Liver (tissue), 9 donors: ENCODE data around the gene KIRREL3. TPM values are rescaled to one million over a fixed set of nuclear protein-coding genes. Genes with fewer than 3 reads are reported as not detected.

Source experiments
- DNase-seq: peaks from one replicate; pipeline ENCODE4 v3.0.0-alpha.2; 2017; ENCODE audit warnings: low spot score
- H3K27ac ChIP-seq, 2 donors: one replicate each; pipeline ENCODE4 v1.7.0; 2013; ENCODE audit warnings: inconsistent platforms in 2 of 2, low read length in 2 of 2, control low read depth in 1 of 2, low read depth in 1 of 2, mild to moderate bottlenecking in 1 of 2
- H3K27me3 ChIP-seq, 4 donors: one replicate each; pipeline versions ENCODE4 v1.6.1 to v1.7.0; 2013; ENCODE audit warnings: low read length in 3 of 4, inconsistent platforms in 1 of 4, mild to moderate bottlenecking in 1 of 4, moderate library complexity in 1 of 4; ENCODE audit not compliant: control insufficient read depth in 4 of 4, insufficient read depth in 4 of 4
- H3K36me3 ChIP-seq, 4 donors: one replicate each; pipeline versions ENCODE4 v1.6.1 to v1.7.0; 2013; ENCODE audit warnings: low read length in 3 of 4, mild to moderate bottlenecking in 3 of 4, low read depth in 1 of 4, moderate library complexity in 1 of 4; ENCODE audit not compliant: control insufficient read depth in 4 of 4, insufficient read depth in 3 of 4
- H3K4me1 ChIP-seq, 4 donors: one replicate each; pipeline versions ENCODE4 v1.6.1 to v1.7.0; 2013; ENCODE audit warnings: low read length in 3 of 4, mild to moderate bottlenecking in 3 of 4, moderate library complexity in 1 of 4; ENCODE audit not compliant: control insufficient read depth in 4 of 4, insufficient read depth in 4 of 4
- H3K4me3 ChIP-seq, 3 donors: one replicate each; pipeline versions ENCODE4 v1.6.1 to v1.7.0; 2013; ENCODE audit warnings: low read length in 3 of 3, control low read depth in 1 of 3, low read depth in 1 of 3, mild to moderate bottlenecking in 1 of 3
- H3K9ac ChIP-seq, 2 donors: one replicate each; pipeline ENCODE4 v1.7.0; 2013; ENCODE audit warnings: low read length in 2 of 2, mild to moderate bottlenecking in 2 of 2, moderate library complexity in 2 of 2, control low read depth in 1 of 2, low read depth in 1 of 2
- H3K9me3 ChIP-seq, 4 donors: one replicate each; pipeline versions ENCODE4 v1.6.1 to v1.7.0; 2013; ENCODE audit warnings: low read length in 3 of 4; ENCODE audit not compliant: control insufficient read depth in 4 of 4
- ATF3 ChIP-seq: IDR thresholded peaks from 2 replicates; pipeline ENCODE4 v1.6.1; 2016; ENCODE audit warnings: antibody characterized with exemption
- CTCF ChIP-seq: fragments of 150-350 bp; IDR thresholded peaks from 2 replicates; pipeline ENCODE4 v1.5.1; 2017; ENCODE audit warnings: improper control_type of control experiment, low read depth, low read length; ENCODE audit not compliant: missing input control
- EGR1 ChIP-seq, 2 donors: IDR thresholded peaks; 2 replicates each; pipeline ENCODE4 v1.6.1; 2016 to 2018; ENCODE audit warnings: antibody characterized with exemption in 2 of 2, low read depth in 2 of 2
- FOXA1 ChIP-seq: IDR thresholded peaks from 2 replicates; pipeline ENCODE4 v1.6.1; 2016; ENCODE audit warnings: antibody characterized with exemption
- FOXA2 ChIP-seq: IDR thresholded peaks from 2 replicates; pipeline ENCODE4 v1.6.1; 2016; ENCODE audit warnings: antibody characterized with exemption
- HNF4A ChIP-seq, 2 donors: conservative IDR thresholded peaks; 2 replicates each; pipeline ENCODE4 v1.6.1; 2016; ENCODE audit warnings: antibody characterized with exemption in 2 of 2, mild to moderate bottlenecking in 2 of 2
- HNF4G ChIP-seq: IDR thresholded peaks from 2 replicates; pipeline ENCODE4 v1.6.1; 2016; ENCODE audit warnings: antibody characterized with exemption
- JUND ChIP-seq, 2 donors: IDR thresholded peaks; 2 replicates each; pipeline ENCODE4 v1.6.1; 2016; ENCODE audit warnings: antibody characterized with exemption in 2 of 2
- MAX ChIP-seq: IDR thresholded peaks from 2 replicates; pipeline ENCODE4 v1.6.1; 2016; ENCODE audit warnings: antibody characterized with exemption
- NR2F2 ChIP-seq: IDR thresholded peaks from 2 replicates; pipeline ENCODE4 v1.6.1; 2016; ENCODE audit warnings: antibody characterized with exemption
- RAD21 ChIP-seq, 2 donors: IDR thresholded peaks; 2 replicates each; pipeline ENCODE4 v1.6.1; 2016; ENCODE audit warnings: antibody characterized with exemption in 2 of 2, mild to moderate bottlenecking in 2 of 2
- REST ChIP-seq: IDR thresholded peaks from 2 replicates; pipeline ENCODE4 v1.6.1; 2016; ENCODE audit warnings: antibody characterized with exemption, mild to moderate bottlenecking
- RXRA ChIP-seq, 2 donors: IDR thresholded peaks; 2 replicates each; pipeline ENCODE4 v1.6.1; 2017 to 2018; ENCODE audit warnings: antibody characterized with exemption in 2 of 2, mild to moderate bottlenecking in 1 of 2
- SP1 ChIP-seq: IDR thresholded peaks from 2 replicates; pipeline ENCODE4 v1.6.1; 2018; ENCODE audit warnings: antibody characterized with exemption, mild to moderate bottlenecking
- TAF1 ChIP-seq: conservative IDR thresholded peaks from 2 replicates; pipeline ENCODE4 v1.6.1; 2016; ENCODE audit warnings: antibody characterized with exemption, mild to moderate bottlenecking
- YY1 ChIP-seq: IDR thresholded peaks from 2 replicates; pipeline ENCODE4 v1.6.1; 2016; ENCODE audit warnings: antibody characterized with exemption, mild to moderate bottlenecking
- ZBTB33 ChIP-seq: IDR thresholded peaks from 2 replicates; pipeline ENCODE4 v1.6.1; 2016; ENCODE audit warnings: antibody characterized with exemption
- WGBS: extraction: QIAGEN DNeasy Blood & Tissue Kit; methylation state at CpG from one replicate; pipeline ENCODE4 v1.1.7; 2013; 5-methylcytosine and 5-hydroxymethylcytosine counted together
- polyA plus RNA-seq, 2 donors: library from polyadenylated mRNA; stranded (reverse) in 1 of 2; unstranded in 1 of 2; fragments of 200-250 nt in 1 of 2; fragments of >200 nt in 1 of 2; fragmentation: Nextera tagmentation in 1 of 2; extraction: Ambion mirVana in 1 of 2; gene quantifications; one replicate each; pipeline versions ENCODE4 v1.2.1 to v1.2.3, GENCODE V29; 2013 to 2015
- total RNA-seq, 2 donors: library from RNA; depleted of rRNA; stranded (reverse); fragments of >200 nt; gene quantifications; one replicate each; pipeline ENCODE4 v1.2.3, GENCODE V29; 2014
- donor health status: healthy.
- donor health status: healthy.
- donor health status: healthy.
- donor health status: healthy.
- donor health status: healthy.

KIRREL3 gene
- total and polyA plus RNA-seq, 4 donors: 0.03 to 0.29 (median 0.08) TPM; not detected in 1

- WGBS: 91% methylated on average over 6 of the region's 6 CpGs
- TF ChIP-seq RXRA (IDR thresholded peaks at IDR 0.05) (no peak), JUND (IDR thresholded peaks at IDR 0.05) (no peak), RAD21 (IDR thresholded peaks at IDR 0.05) (no peak)
Observed at GRCh38 chr11:126411971-126412381, 588.6 kb downstream of the KIRREL3 start.

GRCh38 chr11:126410649-126411048 lies 589.9 kb downstream of the KIRREL3 start:
- no peaks in the 10 kb centered on the region for H3K27me3 ChIP-seq
- H3K4me1 ChIP-seq: no peaks in the 10 kb centered on the region
- H3K9me3 ChIP-seq: no peaks in the 10 kb centered on the region
- no peak overlapping the region for H3K4me3 ChIP-seq
- WGBS: 79% methylated on average over 6 of the region's 6 CpGs
- TF ChIP-seq HNF4G (no peak), TAF1 (no peak), FOXA1 (no peak), RXRA (IDR thresholded peaks at IDR 0.05) (no peak), REST (no peak), ATF3 (no peak), FOXA2 (no peak), NR2F2 (no peak), MAX (no peak), HNF4A (conservative IDR thresholded peaks at IDR 0.05) (no peak), CTCF (no peak), EGR1 (IDR thresholded peaks at IDR 0.05; ENCODE audit: low read depth in 2 of 2) (no peak)
- H3K27ac ChIP-seq: no peak overlapping the region
- H3K36me3 ChIP-seq: peaks cover 0 to 50% (median 14%) of the 10 kb centered on the region in 4 donors
- H3K9ac ChIP-seq: no peak overlapping the region
- DNase-seq: no peak

More at GRCh38 chr11:126411971-126412381, 588.6 kb downstream of the KIRREL3 start:
- Histone ChIP-seq H3K4me1 (peaks cover 0 to 3% (median 0%) of the 10 kb centered on the region in 4 donors), H3K27me3 (no peaks in the 10 kb centered on the region), H3K9ac (no peak overlapping the region), H3K9me3 (no peaks in the 10 kb centered on the region), H3K36me3 (peaks cover 0 to 47% (median 12%) of the 10 kb centered on the region in 4 donors), H3K27ac (no peak overlapping the region), H3K4me3 (no peak overlapping the region)
- DNase-seq: no peak

- Histone ChIP-seq H3K4me3 (no peak overlapping the region), H3K36me3 (peaks cover 0 to 50% (median 14%) of the 10 kb centered on the region in 4 donors), H3K27me3 (no peaks in the 10 kb centered on the region), H3K9me3 (no peaks in the 10 kb centered on the region), H3K4me1 (no peaks in the 10 kb centered on the region), H3K9ac (no peak overlapping the region), H3K27ac (no peak overlapping the region)
- DNase-seq: no peak
- 89% methylated on average over 3 of the region's 3 CpGs for WGBS
- TF ChIP-seq TAF1 (no peak), RXRA (IDR thresholded peaks at IDR 0.05) (no peak), YY1 (no peak), EGR1 (IDR thresholded peaks at IDR 0.05; ENCODE audit: low read depth in 2 of 2) (no peak), FOXA2 (no peak), REST (no peak), ZBTB33 (no peak), RAD21 (IDR thresholded peaks at IDR 0.05) (no peak), SP1 (no peak), HNF4A (conservative IDR thresholded peaks at IDR 0.05) (no peak)
Observed at GRCh38 chr11:126409620-126409985, 591.0 kb downstream of the KIRREL3 start.
